ENCODE data around the gene EIF3A.
"Not testable (repeated sequence)": the region's sequence is repeated elsewhere in the genome, so short reads cannot be mapped to it uniquely, and the experiment has no call there.

The EIF3A gene, protein sequence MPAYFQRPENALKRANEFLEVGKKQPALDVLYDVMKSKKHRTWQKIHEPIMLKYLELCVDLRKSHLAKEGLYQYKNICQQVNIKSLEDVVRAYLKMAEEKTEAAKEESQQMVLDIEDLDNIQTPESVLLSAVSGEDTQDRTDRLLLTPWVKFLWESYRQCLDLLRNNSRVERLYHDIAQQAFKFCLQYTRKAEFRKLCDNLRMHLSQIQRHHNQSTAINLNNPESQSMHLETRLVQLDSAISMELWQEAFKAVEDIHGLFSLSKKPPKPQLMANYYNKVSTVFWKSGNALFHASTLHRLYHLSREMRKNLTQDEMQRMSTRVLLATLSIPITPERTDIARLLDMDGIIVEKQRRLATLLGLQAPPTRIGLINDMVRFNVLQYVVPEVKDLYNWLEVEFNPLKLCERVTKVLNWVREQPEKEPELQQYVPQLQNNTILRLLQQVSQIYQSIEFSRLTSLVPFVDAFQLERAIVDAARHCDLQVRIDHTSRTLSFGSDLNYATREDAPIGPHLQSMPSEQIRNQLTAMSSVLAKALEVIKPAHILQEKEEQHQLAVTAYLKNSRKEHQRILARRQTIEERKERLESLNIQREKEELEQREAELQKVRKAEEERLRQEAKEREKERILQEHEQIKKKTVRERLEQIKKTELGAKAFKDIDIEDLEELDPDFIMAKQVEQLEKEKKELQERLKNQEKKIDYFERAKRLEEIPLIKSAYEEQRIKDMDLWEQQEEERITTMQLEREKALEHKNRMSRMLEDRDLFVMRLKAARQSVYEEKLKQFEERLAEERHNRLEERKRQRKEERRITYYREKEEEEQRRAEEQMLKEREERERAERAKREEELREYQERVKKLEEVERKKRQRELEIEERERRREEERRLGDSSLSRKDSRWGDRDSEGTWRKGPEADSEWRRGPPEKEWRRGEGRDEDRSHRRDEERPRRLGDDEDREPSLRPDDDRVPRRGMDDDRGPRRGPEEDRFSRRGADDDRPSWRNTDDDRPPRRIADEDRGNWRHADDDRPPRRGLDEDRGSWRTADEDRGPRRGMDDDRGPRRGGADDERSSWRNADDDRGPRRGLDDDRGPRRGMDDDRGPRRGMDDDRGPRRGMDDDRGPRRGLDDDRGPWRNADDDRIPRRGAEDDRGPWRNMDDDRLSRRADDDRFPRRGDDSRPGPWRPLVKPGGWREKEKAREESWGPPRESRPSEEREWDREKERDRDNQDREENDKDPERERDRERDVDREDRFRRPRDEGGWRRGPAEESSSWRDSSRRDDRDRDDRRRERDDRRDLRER (N-terminal part only)

DNA sequence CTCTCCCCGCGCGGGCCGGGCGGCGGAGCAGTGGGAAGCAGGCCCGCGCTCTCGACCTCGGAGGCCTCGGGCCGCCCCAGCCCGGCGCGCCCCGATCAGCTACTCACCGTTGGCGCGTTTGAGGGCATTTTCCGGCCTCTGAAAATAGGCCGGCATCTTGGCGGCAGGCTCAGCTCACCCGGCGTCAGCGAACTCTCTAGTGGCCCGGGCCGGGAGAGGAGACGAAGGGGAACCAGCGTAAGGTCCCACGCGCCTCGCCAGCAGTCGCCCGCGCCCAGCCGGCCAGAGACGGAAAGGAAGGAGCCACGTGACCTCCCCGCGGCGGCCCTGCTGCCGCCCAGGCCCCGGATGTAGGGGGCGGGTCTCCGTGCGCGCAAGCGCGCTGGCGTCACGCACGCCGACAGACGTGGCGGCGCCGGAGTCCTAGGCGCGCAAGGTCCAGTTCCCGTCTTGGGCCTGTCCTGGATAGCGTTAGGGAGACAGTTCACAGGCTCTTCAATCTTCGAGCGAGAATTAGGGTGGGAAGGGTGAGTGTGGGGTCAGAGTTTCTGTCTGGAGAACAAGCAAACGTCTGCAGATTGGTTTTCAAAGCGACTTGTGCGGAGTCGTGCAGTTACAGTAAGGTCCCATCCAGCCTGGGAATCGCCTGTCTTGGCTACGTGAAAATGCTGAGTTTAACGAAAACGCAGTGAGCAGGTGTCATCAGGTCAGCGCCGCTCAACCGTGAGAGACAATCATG is at the start of gene EIF3A:
Gene EIF3A (minus strand): TSS at position 297 of the 739 bp plus-strand sequence. CDS start 141 bp downstream, at position 156.
- DNase-seq: peak; percentile 85

DNA sequence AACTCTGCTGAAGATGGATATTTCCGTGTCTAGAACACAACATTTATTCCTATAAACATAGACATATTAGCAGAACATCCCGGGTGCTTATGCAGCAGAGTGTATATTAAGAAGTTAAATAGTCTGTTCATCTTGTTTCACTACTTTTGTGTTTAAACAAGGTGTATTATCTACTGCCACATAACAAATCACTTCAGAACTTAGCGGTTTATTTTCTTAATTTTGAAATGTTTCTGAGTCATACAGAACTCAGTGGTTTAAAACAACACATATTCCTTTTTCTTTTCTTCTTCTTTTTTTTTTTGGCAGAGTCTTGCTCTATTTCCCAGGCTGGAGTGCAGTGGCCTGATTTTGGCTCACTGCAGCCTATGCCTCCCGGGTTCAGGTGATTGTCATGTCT is 49.1 kb upstream of the EIF3A start:
- no peak for DNase-seq

DNA sequence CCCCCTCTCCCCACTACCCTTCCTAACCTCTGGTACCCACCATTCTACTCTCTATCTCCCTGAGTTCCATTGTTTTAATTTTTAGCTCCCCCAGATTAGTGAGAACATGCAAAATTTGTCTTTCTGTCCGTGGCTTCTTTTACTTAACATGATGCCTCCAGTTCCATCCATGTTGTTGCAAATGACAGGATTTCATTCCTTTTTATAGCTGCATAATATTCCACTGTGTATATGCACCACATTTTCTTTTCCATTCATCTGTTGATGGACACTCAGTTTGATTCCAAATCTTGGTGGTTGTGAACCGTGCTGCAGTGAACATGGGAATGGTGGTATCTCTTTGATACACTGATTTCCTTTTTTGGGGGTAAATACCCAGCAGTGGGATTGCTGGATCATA is 45.3 kb upstream of the EIF3A start:
- no peak for DNase-seq

DNA sequence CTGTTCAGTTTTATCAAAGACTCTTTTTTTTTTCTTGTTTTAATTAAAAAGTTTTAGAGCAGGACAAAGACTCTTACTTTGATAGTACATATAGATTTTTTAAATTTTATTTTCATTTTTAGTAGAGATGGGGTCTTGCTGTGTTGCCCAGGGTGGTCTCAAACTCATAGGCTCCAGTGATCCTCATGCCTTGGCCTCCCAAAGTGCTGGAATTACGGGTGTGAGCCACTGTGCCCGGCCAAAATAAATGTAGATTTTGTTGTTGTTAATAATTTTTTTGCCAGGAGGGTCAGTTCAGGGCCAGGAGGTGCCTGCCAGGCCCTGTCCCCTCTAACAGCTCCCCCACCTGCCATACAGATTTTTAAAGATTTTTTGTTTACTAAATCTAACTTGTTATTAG is 40.3 kb upstream of the EIF3A start:
- no peak for DNase-seq

DNA sequence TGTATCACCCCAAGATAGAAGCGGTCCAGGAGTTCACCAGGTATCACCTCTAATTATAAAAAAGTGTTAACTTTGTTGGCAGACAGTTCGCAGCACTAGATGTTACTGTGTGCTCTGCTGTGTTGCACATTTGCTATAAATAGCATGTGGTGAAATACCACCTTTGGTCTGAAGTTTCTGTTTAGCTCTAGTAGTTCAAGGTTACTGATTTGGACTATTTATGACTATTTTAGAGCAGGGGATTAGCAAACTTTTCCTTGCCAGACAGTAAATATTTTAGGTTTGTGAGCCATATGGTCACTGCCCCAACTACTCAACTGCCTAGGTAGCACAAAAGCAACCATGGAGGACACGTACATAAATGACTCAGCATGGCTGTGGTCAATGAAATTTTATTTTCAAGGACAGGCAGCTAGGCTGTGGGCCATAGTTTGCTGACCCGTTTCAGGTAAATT is 39.8 kb upstream of the EIF3A start:
- DNase-seq: peak; percentile 28

DNA sequence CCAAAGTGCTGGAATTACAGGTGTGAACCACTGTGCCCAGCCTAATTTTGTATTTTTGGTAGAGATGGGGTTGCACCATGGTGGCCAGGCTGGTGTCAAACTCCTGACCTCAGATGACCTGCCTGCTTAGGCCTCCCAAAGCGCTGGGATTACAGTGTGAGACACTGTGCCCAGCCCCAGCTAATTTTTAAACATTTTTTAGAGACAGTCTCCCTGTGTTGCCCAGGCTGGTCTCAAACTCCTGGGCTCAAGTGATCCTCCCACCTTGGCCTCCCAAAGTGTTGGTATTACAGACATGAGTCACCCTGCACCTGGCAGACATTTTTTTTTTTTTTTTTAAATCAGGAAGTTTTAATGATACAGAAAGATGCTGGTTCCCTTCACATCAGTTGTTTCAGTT is 38.8 kb upstream of the EIF3A start:
- no peak for DNase-seq

DNA sequence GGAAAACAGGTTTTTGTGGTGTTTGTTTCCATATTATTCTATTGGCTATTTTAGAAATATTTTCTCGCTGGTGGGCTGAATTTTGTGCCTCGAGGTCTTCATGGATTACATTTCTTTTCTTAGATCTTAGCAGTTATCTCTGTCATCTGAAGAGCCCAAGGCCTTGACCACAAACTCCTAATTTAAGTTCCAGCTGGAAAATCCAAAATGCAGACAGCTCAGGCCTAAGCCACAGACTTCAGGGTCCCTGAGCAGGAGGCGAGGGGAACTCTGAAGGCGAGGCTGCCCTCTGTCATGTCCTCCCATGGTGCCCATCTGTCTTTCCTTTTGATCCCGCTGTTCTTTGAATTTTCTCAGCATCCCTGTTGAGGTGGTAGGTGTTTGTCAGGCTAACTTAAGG is 37.6 kb upstream of the EIF3A start:
- no peak for DNase-seq

DNA sequence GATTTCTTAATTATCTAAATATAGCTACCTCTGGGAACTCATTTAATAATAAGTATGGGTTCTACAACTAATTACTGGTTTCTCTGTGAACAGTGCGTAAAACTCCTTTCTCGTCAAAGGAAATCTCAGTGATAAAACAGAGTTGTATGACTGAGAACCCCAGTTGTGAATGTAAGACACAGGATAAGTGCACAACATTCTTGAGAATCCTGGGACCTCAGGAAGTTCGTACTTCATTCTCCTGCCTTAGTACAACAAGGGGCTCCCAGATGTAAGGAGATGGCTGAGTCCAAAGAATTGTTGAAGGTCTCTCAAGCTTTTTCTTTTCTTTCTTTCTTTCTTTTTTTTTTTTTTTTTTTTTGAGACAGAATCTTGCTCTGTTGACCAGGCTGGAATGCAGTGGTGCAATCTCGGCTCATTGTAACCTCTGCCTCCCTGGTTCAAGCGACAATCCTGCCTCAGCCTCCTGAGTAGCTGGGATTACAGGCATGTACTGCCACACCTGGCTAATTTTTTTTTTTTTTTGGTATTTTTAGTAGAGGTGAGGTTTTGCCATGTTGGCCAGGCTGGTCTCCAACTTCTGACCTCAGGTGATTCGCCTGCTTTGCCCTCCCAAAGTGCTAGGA is 35.8 kb upstream of the EIF3A start:
- no peak for DNase-seq

DNA sequence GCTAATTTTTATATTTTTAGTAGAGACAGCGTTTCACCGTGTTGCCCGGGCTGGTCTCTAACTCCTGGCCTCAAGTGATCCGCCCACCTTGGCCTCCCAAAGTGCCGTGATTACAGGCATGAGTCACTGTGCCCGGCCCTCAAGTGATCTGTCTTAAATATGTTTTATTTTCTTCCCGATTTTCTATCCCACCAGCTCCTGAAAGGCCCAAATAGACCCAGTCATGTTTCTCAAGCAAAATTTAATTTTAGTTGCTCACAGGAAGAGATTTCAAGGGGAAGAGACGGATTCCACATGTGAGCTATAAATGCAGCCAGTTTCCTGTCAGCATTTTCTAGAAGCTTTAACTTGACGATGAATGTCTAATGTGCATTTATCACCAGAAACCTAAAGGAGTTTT is 35.3 kb upstream of the EIF3A start:
- DNase-seq: no peak

DNA sequence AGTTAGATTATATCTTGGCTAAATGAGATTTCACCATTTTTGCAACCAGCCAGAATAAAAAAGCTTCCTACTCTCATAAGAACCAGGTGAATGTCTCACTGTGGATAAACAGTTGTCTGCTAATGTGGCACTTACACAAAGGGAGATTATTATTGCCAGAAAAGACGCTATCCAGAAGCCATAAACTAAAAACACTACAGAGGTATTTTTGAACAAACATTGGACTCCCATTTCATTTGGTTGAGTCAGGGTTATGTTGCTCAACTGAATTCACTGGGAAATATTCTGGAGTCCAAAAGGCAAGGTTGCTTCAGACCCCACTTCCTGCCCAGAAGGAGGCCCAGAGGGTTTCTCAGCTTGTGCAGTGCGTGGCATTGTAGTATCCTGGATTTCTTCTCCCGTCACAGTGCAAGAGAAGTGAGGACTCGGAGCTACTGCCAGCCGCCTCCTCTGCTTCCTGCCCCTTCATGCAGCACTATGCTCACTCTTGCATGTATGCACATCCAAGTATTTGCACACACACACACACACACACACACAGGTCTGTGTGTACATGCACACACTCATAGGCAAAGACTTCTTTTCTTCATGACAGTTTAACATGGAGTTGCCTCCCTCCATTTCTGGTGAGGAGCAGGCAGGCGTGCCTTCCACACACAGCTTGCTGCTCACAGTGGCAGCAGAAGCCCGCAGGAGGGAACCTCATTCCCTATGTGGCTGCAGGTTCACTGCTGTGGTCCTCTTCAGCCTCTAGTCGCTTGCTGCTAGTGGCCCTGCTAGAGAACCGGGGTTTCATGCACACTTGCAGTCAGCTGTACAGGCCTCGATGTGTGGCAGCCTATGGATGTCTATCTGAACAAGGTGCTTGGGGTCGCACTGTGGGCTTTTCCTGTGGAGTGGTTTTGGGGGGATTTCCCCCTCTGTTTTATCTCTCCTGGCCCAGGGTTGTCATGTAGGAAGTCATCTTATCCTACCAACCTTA is 33.4 kb upstream of the EIF3A start:
- DNase-seq: no peak

DNA sequence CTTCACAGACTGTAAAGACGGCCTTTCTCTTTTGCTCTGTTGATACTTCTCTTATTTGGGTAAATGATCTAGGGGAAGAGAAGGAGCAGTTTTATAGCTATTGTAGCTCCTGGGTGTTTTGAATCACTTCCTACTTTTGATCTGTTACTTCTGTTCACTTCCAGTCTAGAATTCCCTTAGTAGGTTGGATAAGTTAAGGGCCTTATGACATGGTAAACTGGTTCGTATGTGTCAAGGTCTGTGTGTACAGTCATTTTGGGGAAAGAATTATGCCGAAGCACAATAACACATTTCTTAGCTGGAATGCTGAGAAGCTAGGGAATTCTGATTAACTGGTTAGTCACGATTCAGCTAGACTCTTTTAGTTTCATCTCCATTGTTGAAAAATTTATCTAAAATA is 31.4 kb upstream of the EIF3A start:
- DNase-seq: no peak

DNA sequence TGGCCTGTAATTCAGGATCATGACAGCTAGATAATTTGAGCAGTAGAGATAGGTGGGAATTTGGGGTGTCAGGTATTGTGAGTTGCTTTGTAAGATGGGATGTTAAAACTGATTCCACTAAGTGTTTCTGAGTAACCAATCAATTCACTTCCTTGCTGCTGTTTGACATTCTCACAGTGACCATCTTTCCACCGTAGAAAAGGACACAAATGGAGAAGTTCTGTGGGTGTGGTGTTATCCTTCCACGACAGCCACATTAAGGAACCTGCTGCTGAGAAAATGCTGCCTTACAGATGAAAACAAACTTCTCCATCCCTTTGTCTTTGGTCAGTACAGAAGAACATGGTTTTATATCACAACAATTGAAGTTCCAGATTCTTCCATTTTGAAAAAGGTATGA is 27.2 kb upstream of the EIF3A start:
- DNase-seq: not testable (repeated sequence)

DNA sequence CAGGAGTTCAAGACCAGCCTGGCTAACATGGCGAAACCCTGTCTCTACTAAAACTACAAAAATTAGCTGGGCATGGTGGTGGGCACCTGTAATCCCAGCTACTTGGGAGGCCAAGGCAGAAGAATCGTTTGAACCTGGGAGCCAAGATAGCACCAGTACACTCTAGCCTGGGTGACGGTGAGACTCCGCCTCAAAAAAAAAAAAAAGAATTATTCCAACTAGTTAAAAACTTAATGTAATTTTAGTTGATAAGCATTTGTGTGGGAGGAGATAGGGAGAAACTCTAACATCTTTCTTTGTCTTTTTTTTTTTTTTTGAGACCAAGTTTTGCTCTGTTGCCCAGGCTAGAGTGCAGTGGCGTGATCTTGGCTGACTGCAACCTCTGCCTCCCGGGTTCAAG is 26.5 kb upstream of the EIF3A start:
- DNase-seq: not testable (repeated sequence)

DNA sequence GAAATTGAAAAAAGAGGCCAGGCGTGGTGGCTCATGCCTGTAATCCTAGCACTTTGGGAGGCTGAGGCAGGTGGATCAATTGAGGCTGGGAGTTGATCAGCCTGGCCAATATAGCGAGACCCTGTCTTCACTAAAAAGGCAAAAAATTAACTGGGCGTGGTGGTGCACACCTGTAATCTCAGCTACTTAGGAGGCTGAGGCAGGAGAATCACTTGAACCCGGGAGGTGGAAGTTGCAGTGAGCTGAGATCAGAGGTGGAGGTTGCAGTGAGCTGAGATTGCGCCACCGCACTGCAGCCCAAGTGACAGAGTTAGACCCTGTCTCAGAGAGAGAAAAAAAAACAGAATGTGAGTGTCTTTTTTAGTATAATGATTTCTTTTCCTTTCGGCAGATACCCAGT is 25.3 kb upstream of the EIF3A start:
- DNase-seq: not testable (repeated sequence)

DNA sequence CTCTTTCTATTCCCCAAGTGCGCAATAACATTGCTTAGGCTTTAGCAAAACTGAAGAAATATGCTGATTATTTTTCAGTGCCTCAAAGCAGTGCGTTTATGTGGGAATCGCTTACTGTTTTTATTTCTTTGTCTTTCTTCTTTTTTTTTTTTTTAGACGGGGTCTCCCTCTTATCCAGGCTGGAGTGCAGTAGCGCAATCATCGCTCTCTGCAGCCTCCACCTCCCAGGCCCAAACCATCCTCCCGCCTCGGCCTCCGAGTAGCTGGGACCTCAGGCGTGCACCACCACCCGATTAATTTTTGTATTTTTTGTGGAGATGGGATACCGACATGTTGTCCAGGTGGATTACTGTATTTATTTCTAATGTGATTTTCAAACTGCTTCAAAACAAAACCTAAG is 24.5 kb upstream of the EIF3A start:
- DNase-seq: no peak

DNA sequence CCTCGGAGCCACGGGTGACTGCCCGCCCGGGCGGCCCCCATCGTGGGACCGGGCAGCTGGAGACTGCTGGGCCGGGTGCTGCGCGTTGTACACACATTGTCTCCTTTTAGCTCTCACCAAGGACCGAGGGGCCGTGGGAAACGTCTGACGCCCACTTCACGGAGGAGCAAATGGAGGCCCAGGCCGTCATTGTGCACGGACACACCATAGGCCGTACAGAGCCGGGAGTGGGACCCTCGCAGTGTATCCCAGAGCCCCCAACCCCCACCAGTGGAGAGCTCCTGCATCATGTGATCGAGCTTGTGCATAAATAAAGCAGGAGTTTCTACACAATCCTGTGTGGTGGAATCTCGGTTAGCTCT is 24.0 kb upstream of the EIF3A start:
- no peak for DNase-seq

DNA sequence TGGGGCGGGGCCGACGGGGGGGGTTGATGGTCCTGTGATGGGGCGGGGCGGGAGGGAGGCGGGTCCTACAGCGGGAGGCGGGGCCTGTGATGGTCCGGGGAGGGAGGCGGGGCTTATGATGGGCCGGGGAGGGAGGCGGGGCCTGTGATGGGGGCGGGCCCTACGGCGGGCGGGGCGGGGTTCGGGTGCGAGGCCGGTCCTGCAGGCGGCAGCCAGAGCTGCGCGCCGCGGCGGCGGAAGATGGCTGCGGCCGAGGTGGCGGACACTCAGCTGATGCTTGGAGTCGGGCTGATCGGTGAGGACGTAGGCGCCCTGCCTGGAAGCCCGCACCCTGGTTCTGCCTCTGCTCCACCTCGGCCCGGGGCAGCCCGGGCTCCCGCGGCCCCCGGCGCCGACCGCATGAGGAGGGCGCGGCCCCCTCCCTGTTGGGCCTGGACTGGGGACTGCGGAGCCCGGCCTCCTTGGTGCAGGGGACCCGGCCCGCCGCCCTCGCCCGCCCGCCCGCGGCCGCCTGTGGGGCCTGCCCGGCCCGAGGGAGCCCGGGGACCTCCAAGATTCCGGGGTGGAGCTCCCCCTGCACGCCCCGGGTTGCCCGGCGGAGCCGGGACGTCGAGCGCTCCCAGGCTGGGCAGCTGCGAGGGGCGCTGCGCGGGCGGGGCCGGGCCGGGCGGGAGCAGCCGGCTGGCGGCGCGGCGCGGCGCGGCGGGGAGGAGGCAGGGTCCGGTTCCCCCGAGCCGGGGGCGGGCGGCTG is 23.5 kb upstream of the EIF3A start, which contains the start of gene DENND10:
Gene DENND10 (plus strand): TSS at position 211 of the 751 bp plus-strand sequence. CDS start 30 bp downstream, at position 241.
- peak; percentile 79 for DNase-seq

DNA sequence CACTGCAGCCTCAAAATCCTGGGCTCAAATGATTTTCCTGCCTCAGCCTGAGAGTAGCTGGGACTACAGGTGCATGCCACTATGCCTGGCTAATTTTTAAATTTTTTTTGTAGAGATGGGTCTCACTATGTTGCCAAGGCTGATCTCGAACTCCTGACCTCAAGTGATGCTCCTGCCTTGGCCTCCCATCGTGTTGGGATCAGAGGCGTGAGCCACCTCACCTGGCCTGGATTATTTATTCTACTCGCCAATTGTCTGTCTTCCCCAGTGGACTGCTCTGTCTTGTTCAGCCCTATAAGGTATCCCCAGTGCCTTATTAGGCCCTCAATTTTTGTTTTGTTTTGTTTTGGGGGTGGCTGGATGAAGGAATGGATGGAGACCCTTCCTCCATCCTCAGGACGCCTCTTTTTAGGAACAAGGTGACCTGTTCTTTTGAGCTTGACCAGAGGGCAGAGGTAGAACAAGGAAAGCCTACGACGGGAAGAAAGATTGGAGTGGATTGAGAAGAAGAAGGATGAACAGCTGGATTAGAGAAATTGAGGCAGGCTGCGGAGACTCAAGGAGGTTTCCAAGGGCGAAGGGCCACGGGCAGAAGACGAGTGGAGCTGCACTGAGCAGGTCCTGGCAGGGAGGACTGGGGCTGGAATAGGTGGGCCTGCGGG is 22.8 kb upstream of the EIF3A start:
- DNase-seq: no peak
